Liver (tissue), 9 donors: ENCODE results near the gene XYLT1. TPM values are rescaled to one million over a fixed set of nuclear protein-coding genes. Genes with fewer than 3 reads are reported as not detected.

Source experiments
- DNase-seq: peaks from one replicate; pipeline ENCODE4 v3.0.0-alpha.2; 2017; ENCODE audit warnings: low spot score
- H3K27ac ChIP-seq, 2 donors: one replicate each; pipeline ENCODE4 v1.7.0; 2013; ENCODE audit warnings: inconsistent platforms in 2 of 2, low read length in 2 of 2, control low read depth in 1 of 2, low read depth in 1 of 2, mild to moderate bottlenecking in 1 of 2
- H3K27me3 ChIP-seq, 4 donors: one replicate each; pipeline versions ENCODE4 v1.6.1 to v1.7.0; 2013; ENCODE audit warnings: low read length in 3 of 4, inconsistent platforms in 1 of 4, mild to moderate bottlenecking in 1 of 4, moderate library complexity in 1 of 4; ENCODE audit not compliant: control insufficient read depth in 4 of 4, insufficient read depth in 4 of 4
- H3K36me3 ChIP-seq, 4 donors: one replicate each; pipeline versions ENCODE4 v1.6.1 to v1.7.0; 2013; ENCODE audit warnings: low read length in 3 of 4, mild to moderate bottlenecking in 3 of 4, low read depth in 1 of 4, moderate library complexity in 1 of 4; ENCODE audit not compliant: control insufficient read depth in 4 of 4, insufficient read depth in 3 of 4
- H3K4me1 ChIP-seq, 4 donors: one replicate each; pipeline versions ENCODE4 v1.6.1 to v1.7.0; 2013; ENCODE audit warnings: low read length in 3 of 4, mild to moderate bottlenecking in 3 of 4, moderate library complexity in 1 of 4; ENCODE audit not compliant: control insufficient read depth in 4 of 4, insufficient read depth in 4 of 4
- H3K4me3 ChIP-seq, 3 donors: one replicate each; pipeline versions ENCODE4 v1.6.1 to v1.7.0; 2013; ENCODE audit warnings: low read length in 3 of 3, control low read depth in 1 of 3, low read depth in 1 of 3, mild to moderate bottlenecking in 1 of 3
- H3K9ac ChIP-seq, 2 donors: one replicate each; pipeline ENCODE4 v1.7.0; 2013; ENCODE audit warnings: low read length in 2 of 2, mild to moderate bottlenecking in 2 of 2, moderate library complexity in 2 of 2, control low read depth in 1 of 2, low read depth in 1 of 2
- H3K9me3 ChIP-seq, 4 donors: one replicate each; pipeline versions ENCODE4 v1.6.1 to v1.7.0; 2013; ENCODE audit warnings: low read length in 3 of 4; ENCODE audit not compliant: control insufficient read depth in 4 of 4
- ATF3 ChIP-seq: IDR thresholded peaks from 2 replicates; pipeline ENCODE4 v1.6.1; 2016; ENCODE audit warnings: antibody characterized with exemption
- CTCF ChIP-seq: fragments of 150-350 bp; IDR thresholded peaks from 2 replicates; pipeline ENCODE4 v1.5.1; 2017; ENCODE audit warnings: improper control_type of control experiment, low read depth, low read length; ENCODE audit not compliant: missing input control
- EGR1 ChIP-seq, 2 donors: IDR thresholded peaks; 2 replicates each; pipeline ENCODE4 v1.6.1; 2016 to 2018; ENCODE audit warnings: antibody characterized with exemption in 2 of 2, low read depth in 2 of 2
- FOXA1 ChIP-seq: IDR thresholded peaks from 2 replicates; pipeline ENCODE4 v1.6.1; 2016; ENCODE audit warnings: antibody characterized with exemption
- FOXA2 ChIP-seq: IDR thresholded peaks from 2 replicates; pipeline ENCODE4 v1.6.1; 2016; ENCODE audit warnings: antibody characterized with exemption
- HNF4A ChIP-seq, 2 donors: conservative IDR thresholded peaks; 2 replicates each; pipeline ENCODE4 v1.6.1; 2016; ENCODE audit warnings: antibody characterized with exemption in 2 of 2, mild to moderate bottlenecking in 2 of 2
- HNF4G ChIP-seq: IDR thresholded peaks from 2 replicates; pipeline ENCODE4 v1.6.1; 2016; ENCODE audit warnings: antibody characterized with exemption
- NR2F2 ChIP-seq: IDR thresholded peaks from 2 replicates; pipeline ENCODE4 v1.6.1; 2016; ENCODE audit warnings: antibody characterized with exemption
- RAD21 ChIP-seq, 2 donors: IDR thresholded peaks; 2 replicates each; pipeline ENCODE4 v1.6.1; 2016; ENCODE audit warnings: antibody characterized with exemption in 2 of 2, mild to moderate bottlenecking in 2 of 2
- TAF1 ChIP-seq: conservative IDR thresholded peaks from 2 replicates; pipeline ENCODE4 v1.6.1; 2016; ENCODE audit warnings: antibody characterized with exemption, mild to moderate bottlenecking
- YY1 ChIP-seq: IDR thresholded peaks from 2 replicates; pipeline ENCODE4 v1.6.1; 2016; ENCODE audit warnings: antibody characterized with exemption, mild to moderate bottlenecking
- ZBTB33 ChIP-seq: IDR thresholded peaks from 2 replicates; pipeline ENCODE4 v1.6.1; 2016; ENCODE audit warnings: antibody characterized with exemption
- WGBS: extraction: QIAGEN DNeasy Blood & Tissue Kit; methylation state at CpG from one replicate; pipeline ENCODE4 v1.1.7; 2013; 5-methylcytosine and 5-hydroxymethylcytosine counted together
- polyA plus RNA-seq, 2 donors: library from polyadenylated mRNA; stranded (reverse) in 1 of 2; unstranded in 1 of 2; fragments of 200-250 nt in 1 of 2; fragments of >200 nt in 1 of 2; fragmentation: Nextera tagmentation in 1 of 2; extraction: Ambion mirVana in 1 of 2; gene quantifications; one replicate each; pipeline versions ENCODE4 v1.2.1 to v1.2.3, GENCODE V29; 2013 to 2015
- total RNA-seq, 2 donors: library from RNA; depleted of rRNA; stranded (reverse); fragments of >200 nt; gene quantifications; one replicate each; pipeline ENCODE4 v1.2.3, GENCODE V29; 2014
- TF ChIP-seq, protein P1 (sequence below): IDR thresholded peaks from 2 replicates; pipeline ENCODE4 v1.6.1; 2016; ENCODE audit warnings: antibody characterized with exemption, mild to moderate bottlenecking
- donor health status: healthy.
- donor health status: healthy.
- donor health status: healthy.
- donor health status: healthy.
- donor health status: healthy.

The XYLT1 gene
- total and polyA plus RNA-seq, 4 donors = 0.25 to 2.3 (median 0.53) TPM

DNA sequence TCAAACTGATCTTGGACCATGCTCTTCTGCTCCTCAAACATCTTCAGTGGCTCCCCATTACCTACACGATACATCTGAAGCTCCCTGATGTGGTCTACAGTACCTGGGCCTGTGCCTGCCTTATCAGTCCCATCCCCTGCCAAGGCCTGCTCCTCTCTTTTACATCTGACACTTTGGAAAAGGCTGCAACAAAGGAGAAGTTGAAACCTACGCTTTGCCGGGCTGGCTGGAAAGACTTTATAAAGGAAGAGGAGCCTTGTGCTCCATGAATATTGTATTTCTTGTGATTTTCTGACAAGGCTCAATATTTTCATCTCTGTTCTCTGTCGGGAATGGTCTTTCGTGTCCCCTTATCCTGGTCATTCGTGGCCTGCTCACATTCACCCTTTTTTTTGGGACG lies 132.5 kb downstream of the XYLT1 start:
- Histone ChIP-seq H3K9ac (no peak overlapping the region), H3K4me1 (no peaks in the 10 kb centered on the region), H3K27me3 (no peaks in the 10 kb centered on the region), H3K9me3 (no peaks in the 10 kb centered on the region), H3K4me3 (no peak overlapping the region), H3K36me3 (no peaks in the 10 kb centered on the region), H3K27ac (no peak overlapping the region)
- DNase-seq = no peak
- TF ChIP-seq EGR1 (IDR thresholded peaks at IDR 0.05; ENCODE audit: low read depth in 2 of 2) = no peak
- TF ChIP-seq ZBTB33 = no peak
- TF ChIP-seq NR2F2 = no peak
- no peak for TF ChIP-seq HNF4A (conservative IDR thresholded peaks at IDR 0.05)
- WGBS = 92% methylated on average over 7 of the region's 7 CpGs

DNA sequence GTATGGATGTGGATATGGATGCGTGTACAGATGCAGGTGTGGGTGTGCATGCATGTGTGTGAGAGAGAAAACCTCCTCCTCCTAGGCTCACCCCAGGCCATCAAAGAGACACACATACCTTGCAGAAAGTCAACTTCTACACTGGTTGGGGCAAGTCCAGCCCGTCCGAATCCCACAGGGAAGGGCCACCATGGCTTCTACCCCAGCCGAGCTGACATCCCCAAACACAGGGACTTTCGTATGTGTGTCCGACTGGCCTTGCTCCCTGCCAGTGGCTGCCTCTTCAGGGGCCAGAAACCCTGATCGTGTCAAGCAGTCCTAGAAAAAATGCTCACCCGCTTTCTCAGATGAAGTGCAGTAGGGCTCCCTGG lies 134.2 kb downstream of the XYLT1 start:
- no peaks in the 10 kb centered on the region for H3K36me3 ChIP-seq
- no peaks in the 10 kb centered on the region for H3K9me3 ChIP-seq
- H3K27ac ChIP-seq = no peak overlapping the region
- WGBS = 89% methylated on average over 8 of the region's 8 CpGs
- TF ChIP-seq CTCF (no peak), FOXA1 (no peak), EGR1 (IDR thresholded peaks at IDR 0.05; ENCODE audit: low read depth in 2 of 2) (no peak), RAD21 (IDR thresholded peaks at IDR 0.05) (no peak), TAF1 (no peak), FOXA2 (no peak), HNF4G (no peak), YY1 (no peak), HNF4A (conservative IDR thresholded peaks at IDR 0.05) (no peak), ATF3 (no peak), NR2F2 (no peak)
- TF ChIP-seq, protein P1, sequence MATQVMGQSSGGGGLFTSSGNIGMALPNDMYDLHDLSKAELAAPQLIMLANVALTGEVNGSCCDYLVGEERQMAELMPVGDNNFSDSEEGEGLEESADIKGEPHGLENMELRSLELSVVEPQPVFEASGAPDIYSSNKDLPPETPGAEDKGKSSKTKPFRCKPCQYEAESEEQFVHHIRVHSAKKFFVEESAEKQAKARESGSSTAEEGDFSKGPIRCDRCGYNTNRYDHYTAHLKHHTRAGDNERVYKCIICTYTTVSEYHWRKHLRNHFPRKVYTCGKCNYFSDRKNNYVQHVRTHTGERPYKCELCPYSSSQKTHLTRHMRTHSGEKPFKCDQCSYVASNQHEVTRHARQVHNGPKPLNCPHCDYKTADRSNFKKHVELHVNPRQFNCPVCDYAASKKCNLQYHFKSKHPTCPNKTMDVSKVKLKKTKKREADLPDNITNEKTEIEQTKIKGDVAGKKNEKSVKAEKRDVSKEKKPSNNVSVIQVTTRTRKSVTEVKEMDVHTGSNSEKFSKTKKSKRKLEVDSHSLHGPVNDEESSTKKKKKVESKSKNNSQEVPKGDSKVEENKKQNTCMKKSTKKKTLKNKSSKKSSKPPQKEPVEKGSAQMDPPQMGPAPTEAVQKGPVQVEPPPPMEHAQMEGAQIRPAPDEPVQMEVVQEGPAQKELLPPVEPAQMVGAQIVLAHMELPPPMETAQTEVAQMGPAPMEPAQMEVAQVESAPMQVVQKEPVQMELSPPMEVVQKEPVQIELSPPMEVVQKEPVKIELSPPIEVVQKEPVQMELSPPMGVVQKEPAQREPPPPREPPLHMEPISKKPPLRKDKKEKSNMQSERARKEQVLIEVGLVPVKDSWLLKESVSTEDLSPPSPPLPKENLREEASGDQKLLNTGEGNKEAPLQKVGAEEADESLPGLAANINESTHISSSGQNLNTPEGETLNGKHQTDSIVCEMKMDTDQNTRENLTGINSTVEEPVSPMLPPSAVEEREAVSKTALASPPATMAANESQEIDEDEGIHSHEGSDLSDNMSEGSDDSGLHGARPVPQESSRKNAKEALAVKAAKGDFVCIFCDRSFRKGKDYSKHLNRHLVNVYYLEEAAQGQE = no peak
- no peaks in the 10 kb centered on the region for H3K4me1 ChIP-seq
- no peak overlapping the region for H3K9ac ChIP-seq
- H3K27me3 ChIP-seq = no peaks in the 10 kb centered on the region
- DNase-seq = no peak
- H3K4me3 ChIP-seq = no peak overlapping the region
